ENCODE results near the gene FAM210A.

Gene FAM210A

GRCh38 chr18:13646633-13647032 is 79.7 kb downstream of the FAM210A start:
- DNase-seq (ENCODE audit: low read depth in 2 of 2), result no peak

- DNase-seq (ENCODE audit: low read depth in 2 of 2), result no peak
These were observed 81.3 kb downstream of the FAM210A start for GRCh38 chr18:13645093-13645492.

GRCh38 chr18:13643261-13643751 is 83.1 kb downstream of the FAM210A start:
- DNase-seq (ENCODE audit: low read depth in 2 of 2), result no peak

- DNase-seq (ENCODE audit: low read depth in 2 of 2), result no peak
These were observed 83.9 kb downstream of the FAM210A start for GRCh38 chr18:13642440-13642827.

- DNase-seq (ENCODE audit: low read depth in 2 of 2), result no peak
These were observed 84.6 kb downstream of the FAM210A start for GRCh38 chr18:13641551-13642439.

GRCh38 chr18:13640266-13640860 is 86.0 kb downstream of the FAM210A start:
- no peak for DNase-seq (ENCODE audit: low read depth in 2 of 2)

GRCh38 chr18:13638719-13639595 is 87.4 kb downstream of the FAM210A start:
- no peak for DNase-seq (ENCODE audit: low read depth in 2 of 2)

- DNase-seq (ENCODE audit: low read depth in 2 of 2), result no peak
These were observed 91.3 kb downstream of the FAM210A start for GRCh38 chr18:13635046-13635445.

GRCh38 chr18:13633700-13634099 is 92.7 kb downstream of the FAM210A start:
- DNase-seq (ENCODE audit: low read depth in 2 of 2), result no peak

- no peak for DNase-seq (ENCODE audit: low read depth in 2 of 2)
These were observed 95.6 kb downstream of the FAM210A start for GRCh38 chr18:13630716-13631268.

- DNase-seq (ENCODE audit: low read depth in 2 of 2), result no peak
These were observed 96.3 kb downstream of the FAM210A start for GRCh38 chr18:13629841-13630715.

GRCh38 chr18:13628211-13628610 is 98.1 kb downstream of the FAM210A start:
- no peak for DNase-seq (ENCODE audit: low read depth in 2 of 2)

- DNase-seq (ENCODE audit: low read depth in 2 of 2), result no peak
These were observed 98.7 kb downstream of the FAM210A start for GRCh38 chr18:13627639-13628038.

- DNase-seq (ENCODE audit: low read depth in 2 of 2), result no peak
These were observed 99.8 kb downstream of the FAM210A start for GRCh38 chr18:13626544-13626908.

- no peak for DNase-seq (ENCODE audit: low read depth in 2 of 2)
These were observed 100.4 kb downstream of the FAM210A start for GRCh38 chr18:13625843-13626543.

GRCh38 chr18:13625355-13625754 is 101.0 kb downstream of the FAM210A start:
- DNase-seq (ENCODE audit: low read depth in 2 of 2), result no peak

GRCh38 chr18:13624563-13625237 is 101.7 kb downstream of the FAM210A start:
- no peak for DNase-seq (ENCODE audit: low read depth in 2 of 2)

GRCh38 chr18:13623871-13624270 is 102.5 kb downstream of the FAM210A start:
- no peak for DNase-seq (ENCODE audit: low read depth in 2 of 2)

GRCh38 chr18:13623348-13623747 is 103.0 kb downstream of the FAM210A start:
- DNase-seq (ENCODE audit: low read depth in 2 of 2), result no peak

GRCh38 chr18:13622751-13623150 is 103.6 kb downstream of the FAM210A start:
- DNase-seq (ENCODE audit: low read depth in 2 of 2), result no peak
